Parathyroid adenoma (tissue), 2 donors: ENCODE results near the gene CCDC13.
A peak's percentile ranks its signal among the peaks of the same experiment; 100 is the strongest.

ENCODE experiments used
- H2AFZ ChIP-seq: fragments of 300-600 bp; sonication (generic); one replicate; pipeline ENCODE4 v1.7.0; 2017; ENCODE audit warnings: antibody characterized with exemption, mild to moderate bottlenecking
- H3K27ac ChIP-seq: fragments of 300-600 bp; sonication (generic); one replicate; pipeline ENCODE4 v1.7.0; 2017
- H3K27me3 ChIP-seq: fragments of 300-600 bp; sonication (generic); one replicate; pipeline ENCODE4 v1.7.0; 2017; ENCODE audit warnings: low read length; ENCODE audit not compliant: control insufficient read depth, insufficient read depth
- H3K36me3 ChIP-seq: fragments of 300-600 bp; sonication (generic); one replicate; pipeline ENCODE4 v1.7.0; 2017; ENCODE audit warnings: low read length; ENCODE audit not compliant: control insufficient read depth, insufficient read depth
- H3K4me1 ChIP-seq: fragments of 300-600 bp; sonication (generic); one replicate; pipeline ENCODE4 v1.7.0; 2017; ENCODE audit warnings: control low read depth
- H3K4me2 ChIP-seq: fragments of 300-600 bp; sonication (generic); one replicate; pipeline ENCODE4 v1.7.0; 2017; ENCODE audit warnings: low read length
- H3K4me3 ChIP-seq: fragments of 300-600 bp; sonication (generic); one replicate; pipeline ENCODE4 v1.7.0; 2017; ENCODE audit warnings: low read depth, low read length
- H3K79me2 ChIP-seq: fragments of 300-600 bp; sonication (generic); one replicate; pipeline ENCODE4 v1.7.0; 2017; ENCODE audit warnings: control low read depth
- H3K9ac ChIP-seq: fragments of 300-600 bp; sonication (generic); one replicate; pipeline ENCODE4 v1.7.0; 2017; ENCODE audit warnings: mild to moderate bottlenecking
- H3K9me3 ChIP-seq: fragments of 300-600 bp; sonication (generic); one replicate; pipeline ENCODE4 v1.7.0; 2017; ENCODE audit warnings: low read length; ENCODE audit not compliant: control insufficient read depth
- TF ChIP-seq, protein P1 (sequence below): fragments of 300-600 bp; sonication (generic); IDR thresholded peaks from one replicate; pipeline ENCODE4 v1.7.0; 2017; ENCODE audit warnings: antibody characterized with exemption, mild to moderate bottlenecking
- donor health status: primary hyperparathyroidism.

CCDC13 gene

DNA sequence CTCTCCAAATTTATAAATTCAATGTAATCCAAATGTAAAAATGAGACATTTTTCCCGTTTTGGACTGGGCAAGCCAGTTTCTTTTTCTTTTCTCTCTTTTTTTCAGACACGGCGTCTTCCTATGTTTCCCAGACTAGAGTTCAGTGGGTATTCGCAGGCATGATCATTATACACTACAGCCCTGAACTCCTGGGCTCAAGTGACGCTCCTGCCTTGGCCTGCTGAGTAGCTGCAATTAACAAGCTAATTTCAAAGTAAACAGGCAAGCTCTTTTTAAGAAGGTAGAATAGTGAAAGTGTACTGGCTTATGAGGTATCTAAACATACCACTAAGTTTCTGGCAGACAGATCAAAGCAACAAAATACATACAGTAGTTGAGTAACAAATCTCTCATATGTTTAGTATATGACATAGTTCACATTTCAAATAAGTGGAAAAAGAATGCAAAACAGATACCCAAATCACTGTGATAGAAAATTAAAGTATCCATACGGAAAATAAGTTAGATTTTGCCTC lies 17.7 kb upstream of the CCDC13 start:
- Histone ChIP-seq H3K9ac (no peak overlapping the region), H3K4me3 (no peak overlapping the region), H3K36me3 (no peaks in the 10 kb centered on the region), H3K9me3 (no peaks in the 10 kb centered on the region), H3K4me1 (peaks cover 3% of the 10 kb centered on the region), H3K4me2 (no peak overlapping the region), H3K27me3 (no peaks in the 10 kb centered on the region), H3K27ac (no peak overlapping the region), H2AFZ (no peak overlapping the region), H3K79me2 (peaks cover 38% of the 10 kb centered on the region)
- TF ChIP-seq, protein P1, sequence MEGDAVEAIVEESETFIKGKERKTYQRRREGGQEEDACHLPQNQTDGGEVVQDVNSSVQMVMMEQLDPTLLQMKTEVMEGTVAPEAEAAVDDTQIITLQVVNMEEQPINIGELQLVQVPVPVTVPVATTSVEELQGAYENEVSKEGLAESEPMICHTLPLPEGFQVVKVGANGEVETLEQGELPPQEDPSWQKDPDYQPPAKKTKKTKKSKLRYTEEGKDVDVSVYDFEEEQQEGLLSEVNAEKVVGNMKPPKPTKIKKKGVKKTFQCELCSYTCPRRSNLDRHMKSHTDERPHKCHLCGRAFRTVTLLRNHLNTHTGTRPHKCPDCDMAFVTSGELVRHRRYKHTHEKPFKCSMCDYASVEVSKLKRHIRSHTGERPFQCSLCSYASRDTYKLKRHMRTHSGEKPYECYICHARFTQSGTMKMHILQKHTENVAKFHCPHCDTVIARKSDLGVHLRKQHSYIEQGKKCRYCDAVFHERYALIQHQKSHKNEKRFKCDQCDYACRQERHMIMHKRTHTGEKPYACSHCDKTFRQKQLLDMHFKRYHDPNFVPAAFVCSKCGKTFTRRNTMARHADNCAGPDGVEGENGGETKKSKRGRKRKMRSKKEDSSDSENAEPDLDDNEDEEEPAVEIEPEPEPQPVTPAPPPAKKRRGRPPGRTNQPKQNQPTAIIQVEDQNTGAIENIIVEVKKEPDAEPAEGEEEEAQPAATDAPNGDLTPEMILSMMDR = no peak

GRCh38 chr3:42786631-42787030 lies 13.6 kb upstream of the CCDC13 start:
- Histone ChIP-seq H3K9me3 (no peaks in the 10 kb centered on the region), H3K4me3 (no peak overlapping the region), H3K4me1 (no peaks in the 10 kb centered on the region), H3K36me3 (no peaks in the 10 kb centered on the region), H3K79me2 (peaks cover 13% of the 10 kb centered on the region), H3K9ac (no peak overlapping the region), H3K27me3 (no peaks in the 10 kb centered on the region), H3K27ac (no peak overlapping the region), H2AFZ (no peak overlapping the region), H3K4me2 (no peak overlapping the region)
- TF ChIP-seq, protein P1 = no peak

GRCh38 chr3:42786212-42786611 lies 13.2 kb upstream of the CCDC13 start:
- Histone ChIP-seq H3K36me3 (no peaks in the 10 kb centered on the region), H3K4me2 (no peak overlapping the region), H3K9me3 (no peaks in the 10 kb centered on the region), H3K9ac (no peak overlapping the region), H2AFZ (no peak overlapping the region), H3K4me1 (no peaks in the 10 kb centered on the region), H3K79me2 (peaks cover 10% of the 10 kb centered on the region), H3K27me3 (no peaks in the 10 kb centered on the region), H3K4me3 (no peak overlapping the region), H3K27ac (no peak overlapping the region)
- TF ChIP-seq, protein P1 = no peak

GRCh38 chr3:42780892-42781700 lies 8.0 kb upstream of the CCDC13 start:
- Histone ChIP-seq H3K36me3 (no peaks in the 10 kb centered on the region), H2AFZ (no peak overlapping the region), H3K9ac (no peak overlapping the region), H3K4me3 (no peak overlapping the region), H3K4me2 (no peak overlapping the region), H3K27me3 (no peaks in the 10 kb centered on the region), H3K79me2 (no peaks in the 10 kb centered on the region), H3K4me1 (no peaks in the 10 kb centered on the region), H3K27ac (no peak overlapping the region), H3K9me3 (no peaks in the 10 kb centered on the region)
- TF ChIP-seq, protein P1 = peak; percentile 83

- no peaks in the 10 kb centered on the region for H3K9me3 ChIP-seq
- H3K4me2 ChIP-seq = no peak overlapping the region
- no peaks in the 10 kb centered on the region for H3K4me1 ChIP-seq
- no peak overlapping the region for H3K4me3 ChIP-seq
- no peak overlapping the region for H3K9ac ChIP-seq
- no peaks in the 10 kb centered on the region for H3K27me3 ChIP-seq
- no peaks in the 10 kb centered on the region for H3K79me2 ChIP-seq
- no peak overlapping the region for H2AFZ ChIP-seq
- H3K27ac ChIP-seq = no peak overlapping the region
- TF ChIP-seq, protein P1 = no peak
- no peaks in the 10 kb centered on the region for H3K36me3 ChIP-seq
Observed at GRCh38 chr3:42780398-42780797, 7.3 kb upstream of the CCDC13 start.
